GM12872 (cell line): Measurements from ENCODE around the gene PITPNM3.

Experiments
- CTCF ChIP-seq: IDR thresholded peaks from 3 replicates; pipeline ENCODE4 v1.5.1; 2011; ENCODE audit warnings: low read depth, mild to moderate bottlenecking, low read length, moderate library complexity; ENCODE audit not compliant: insufficient read depth

The PITPNM3 gene

GRCh38 chr17:6573982-6574686 is 17.8 kb upstream of the PITPNM3 start:
- TF ChIP-seq CTCF: no peak

DNA sequence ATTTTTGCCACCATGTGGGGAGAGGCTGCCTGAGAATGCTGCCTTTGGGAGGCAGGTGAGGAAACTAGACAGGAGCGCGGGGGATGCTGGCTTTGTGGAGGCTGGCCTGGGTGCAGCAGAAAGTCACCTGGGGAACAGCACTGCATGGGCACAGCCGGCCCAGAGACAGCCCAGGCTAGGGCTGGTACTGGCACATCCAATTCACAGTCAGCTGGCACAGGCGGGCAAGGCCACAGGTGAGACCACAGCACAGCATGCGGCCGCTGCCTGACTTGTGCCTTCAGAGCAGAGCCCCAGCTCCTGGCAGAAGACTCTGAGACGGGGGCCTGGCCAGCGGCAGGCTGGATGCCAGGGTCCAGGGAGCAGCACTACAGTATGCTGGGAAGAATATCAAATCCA is 16.6 kb upstream of the PITPNM3 start:
- TF ChIP-seq CTCF: no peak

GRCh38 chr17:6571452-6571781 is 15.1 kb upstream of the PITPNM3 start:
- TF ChIP-seq CTCF: no peak

DNA sequence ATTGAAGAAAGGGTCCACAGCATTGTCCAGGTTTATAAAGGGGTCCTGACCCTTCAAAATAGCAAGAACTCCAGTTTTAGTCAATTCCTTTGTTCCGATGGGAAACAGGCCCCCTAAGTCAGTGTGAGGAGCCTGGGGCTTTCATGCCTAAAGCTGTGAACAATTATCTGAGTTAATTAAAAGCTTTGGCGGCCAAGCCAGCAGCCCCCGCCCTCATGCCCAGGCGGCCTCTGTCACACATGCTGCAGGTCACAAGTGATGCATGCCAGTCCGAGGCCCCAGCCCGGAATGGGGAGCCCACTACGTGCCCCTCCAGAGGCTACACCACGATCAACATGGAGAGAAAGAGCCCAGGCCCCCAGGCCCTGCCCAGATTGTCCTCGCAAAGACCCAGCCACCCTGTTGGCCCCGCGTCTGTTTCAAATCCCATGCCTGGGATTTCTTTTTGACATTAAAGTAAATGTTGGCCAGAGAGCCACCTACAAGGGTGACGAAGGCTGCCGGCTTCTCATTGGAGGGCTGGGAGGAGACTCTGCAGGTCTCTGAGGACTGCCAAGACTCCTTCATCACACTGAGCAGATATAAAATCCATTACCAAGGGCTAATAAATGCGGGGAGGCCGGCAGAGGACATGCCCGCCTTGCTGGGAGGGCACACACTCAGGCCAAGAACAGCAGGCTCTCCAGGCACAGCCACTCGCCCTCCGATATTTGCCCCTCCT is 14.5 kb upstream of the PITPNM3 start:
- no peak for TF ChIP-seq CTCF

GRCh38 chr17:6569370-6570285 is 13.3 kb upstream of the PITPNM3 start:
- TF ChIP-seq CTCF: no peak

DNA sequence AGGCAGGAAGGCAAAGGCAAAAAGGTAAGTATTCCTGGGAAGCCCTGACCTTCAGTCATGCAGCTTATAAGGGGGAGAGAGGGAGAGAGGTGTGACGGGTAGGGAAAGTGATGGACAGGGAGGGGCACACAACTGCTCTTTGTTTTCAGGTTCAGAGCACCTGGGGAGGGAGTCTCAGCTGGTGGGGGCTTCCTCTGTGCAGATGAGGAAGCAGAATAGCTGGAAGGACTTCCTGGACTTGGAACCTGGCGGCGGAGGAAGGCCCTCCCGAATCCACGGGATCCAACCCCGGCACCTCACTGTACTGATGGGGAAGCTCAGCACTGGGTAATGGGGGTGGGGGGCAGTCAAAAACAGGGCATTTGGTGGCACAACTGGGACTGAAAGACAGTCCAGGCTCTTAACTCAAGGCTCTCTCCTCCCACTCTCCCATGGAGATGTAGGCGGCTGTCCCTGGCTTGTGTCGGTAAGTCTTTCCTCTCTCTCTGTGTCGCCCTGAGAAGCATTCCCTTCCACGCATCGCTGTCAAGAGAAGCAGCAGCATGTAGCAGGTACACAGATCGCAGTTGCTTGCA is 11.9 kb upstream of the PITPNM3 start:
- TF ChIP-seq CTCF: no peak
